Globus pallidus (tissue), 1 donor: Measurements from ENCODE around the gene PSMB2.
A peak's percentile ranks its signal among the peaks of the same experiment; 100 is the strongest.

Experiments
- DNase-seq: peaks from one replicate; pipeline ENCODE4 v3.0.0-alpha.2; 2015; ENCODE audit warnings: low spot score

The PSMB2 gene

GRCh38 chr1:35642471-35642955, 1.2 kb upstream of the PSMB2 start:
- DNase-seq: no peak

- DNase-seq: no peak
Measured at GRCh38 chr1:35640380-35641232, 720 bp downstream of the PSMB2 start.

- peak; percentile 31 for DNase-seq
Measured at GRCh38 chr1:35637401-35637809, 3.9 kb downstream of the PSMB2 start.

GRCh38 chr1:35633547-35633946, 7.8 kb downstream of the PSMB2 start:
- no peak for DNase-seq

- DNase-seq: no peak
Measured at GRCh38 chr1:35631396-35631795, 9.9 kb downstream of the PSMB2 start.

- DNase-seq: no peak
Measured at GRCh38 chr1:35629051-35629450, 12.3 kb downstream of the PSMB2 start.

GRCh38 chr1:35623832-35624231, 17.5 kb downstream of the PSMB2 start:
- no peak for DNase-seq

- DNase-seq: no peak
Measured at GRCh38 chr1:35622510-35623178, 18.7 kb downstream of the PSMB2 start.

- no peak for DNase-seq
Measured at GRCh38 chr1:35619237-35620121, 21.8 kb downstream of the PSMB2 start.

- DNase-seq: no peak
Measured at GRCh38 chr1:35615440-35615839, 25.9 kb downstream of the PSMB2 start.

- DNase-seq: no peak
Measured at GRCh38 chr1:35611655-35612054, 29.7 kb downstream of the PSMB2 start.

- DNase-seq: no peak
Measured at GRCh38 chr1:35605867-35606182, 35.5 kb downstream of the PSMB2 start.

GRCh38 chr1:35605071-35605866, 36.1 kb downstream of the PSMB2 start:
- no peak for DNase-seq

GRCh38 chr1:35603941-35604340, 37.4 kb downstream of the PSMB2 start:
- no peak for DNase-seq

GRCh38 chr1:35603468-35603867, 37.9 kb downstream of the PSMB2 start:
- DNase-seq: peak; percentile 77

GRCh38 chr1:35600593-35600992, 40.7 kb downstream of the PSMB2 start:
- no peak for DNase-seq

GRCh38 chr1:35599411-35599810, 41.9 kb downstream of the PSMB2 start:
- no peak for DNase-seq

GRCh38 chr1:35598895-35599294, 42.4 kb downstream of the PSMB2 start:
- DNase-seq: no peak

- DNase-seq: no peak
Measured at GRCh38 chr1:35597870-35598269, 43.5 kb downstream of the PSMB2 start.

GRCh38 chr1:35595684-35596083, 45.6 kb downstream of the PSMB2 start:
- DNase-seq: no peak

- DNase-seq: no peak
Measured at GRCh38 chr1:35594005-35594760, 47.1 kb downstream of the PSMB2 start.
